HepG2 (cell line): ENCODE results near the gene DNASE1L2. TPM values are rescaled to one million over a fixed set of nuclear protein-coding genes. Genes with fewer than 3 reads are reported as not detected.

ENCODE experiments used
- BORCS8-MEF2B ChIP-seq: sonication (generic); formaldehyde crosslinking; IDR thresholded peaks from 2 replicates; pipeline ENCODE4 v1.8.0; 2022; ENCODE audit warnings: mild to moderate bottlenecking, missing genetic modification reagents
- KAT2B ChIP-seq: fragments of 150-350 bp; IDR thresholded peaks from 2 replicates; pipeline ENCODE4 v1.6.1; 2014; ENCODE audit warnings: low read depth, low read length, borderline replicate concordance
- KDM1A ChIP-seq: IDR thresholded peaks from 2 replicates; pipeline ENCODE4 v1.6.1; 2016; ENCODE audit warnings: missing compliant biosample characterization
- KLF12 ChIP-seq: sonication (generic); formaldehyde crosslinking; IDR thresholded peaks from 2 replicates; pipeline ENCODE4 v1.4.0; 2020; ENCODE audit warnings: missing genetic modification reagents, borderline replicate concordance
- MED1 ChIP-seq: sonication (generic); formaldehyde crosslinking; IDR thresholded peaks from 2 replicates; pipeline ENCODE4 v1.4.0; 2020; ENCODE audit warnings: missing genetic modification reagents
- MEF2D ChIP-seq: sonication (generic); formaldehyde crosslinking; IDR thresholded peaks from 2 replicates; pipeline ENCODE4 v1.5.1; 2020; ENCODE audit warnings: mild to moderate bottlenecking, missing genetic modification reagents
- NFIC ChIP-seq: IDR thresholded peaks from 2 replicates; pipeline ENCODE4 v1.6.1; 2012; ENCODE audit warnings: mild to moderate bottlenecking, low read length, inconsistent platforms
- NR2F6 ChIP-seq, 2 experiments: IDR thresholded peaks; 2 replicates each; pipeline ENCODE4 v1.6.1; 2016; ENCODE audit warnings: antibody characterized with exemption in 1 of 2, mild to moderate bottlenecking in 1 of 2
- PLRG1 ChIP-seq: fragments of 450-650 bp; conservative IDR thresholded peaks from 2 replicates; pipeline ENCODE4 v1.6.1; 2016
- RBM22 ChIP-seq: fragments of 200-400 bp; formaldehyde crosslinking; optimal IDR thresholded peaks from 2 replicates; pipeline ENCODE3; 2017; ENCODE audit warnings: mild to moderate bottlenecking, low read length, moderate library complexity
- RFX3 ChIP-seq: IDR thresholded peaks from 2 replicates; pipeline ENCODE4 v1.6.1; 2016; ENCODE audit warnings: missing biosample characterization, missing genetic modification reagents
- TARDBP ChIP-seq: sonication (generic); formaldehyde crosslinking; IDR thresholded peaks from 2 replicates; pipeline ENCODE4 v1.8.0; 2022; ENCODE audit warnings: mild to moderate bottlenecking, missing genetic modification reagents
- TBX3 ChIP-seq: fragments of 450-650 bp; IDR thresholded peaks from 2 replicates; pipeline ENCODE4 v1.6.1; 2017; ENCODE audit warnings: antibody characterized with exemption, mild to moderate bottlenecking, inconsistent platforms, borderline replicate concordance
- ZBTB7B ChIP-seq: sonication (generic); formaldehyde crosslinking; IDR thresholded peaks from 2 replicates; pipeline ENCODE4 v1.4.0; 2020; ENCODE audit warnings: missing genetic modification reagents
- ZNF296 ChIP-seq: sonication (generic); formaldehyde crosslinking; conservative IDR thresholded peaks from 2 replicates; pipeline ENCODE4 v1.5.0; 2020; ENCODE audit warnings: mild to moderate bottlenecking, missing genetic modification reagents
- polyA plus RNA-seq, 8 experiments: library from polyadenylated mRNA; depleted of rRNA in 3 of 8; stranded (reverse) in 7 of 8; unstranded in 1 of 8; fragments of >200 nt; fragmentation: Illumina TruSeq in 4 of 8; extraction: Trizol in 4 of 8; gene quantifications; 2 replicates each; pipeline versions ENCODE4 v1.2.1 to v1.2.3, GENCODE V29; 2011 to 2016; ENCODE audit warnings: low read depth in 4 of 8, missing spikeins in 1 of 8, mixed read lengths in 1 of 8; ENCODE audit not compliant: insufficient read depth in 1 of 8
- total RNA-seq, 5 experiments: library from RNA; depleted of rRNA; stranded (reverse); fragments of >200 nt; fragmentation: Illumina TruSeq; extraction: Trizol; gene quantifications; 2 replicates each; pipeline ENCODE4 v1.2.3, GENCODE V29; 2016; ENCODE audit warnings: low read depth in 1 of 5
- TF ChIP-seq, protein P1 (sequence below): sonication (generic); formaldehyde crosslinking; conservative IDR thresholded peaks from 2 replicates; pipeline ENCODE4 v1.4.0; 2020; ENCODE audit warnings: missing genetic modification reagents
- TF ChIP-seq, protein P2 (sequence below): sonication (generic); formaldehyde crosslinking; IDR thresholded peaks from 2 replicates; pipeline ENCODE4 v1.4.0; 2020; ENCODE audit warnings: low read depth, mild to moderate bottlenecking, missing genetic modification reagents
- TF ChIP-seq, protein P3 (sequence below): IDR thresholded peaks from 2 replicates; pipeline ENCODE4 v1.6.1; 2016; ENCODE audit warnings: missing compliant biosample characterization, missing genetic modification reagents, borderline replicate concordance
- TF ChIP-seq, protein P4 (sequence below): sonication (generic); formaldehyde crosslinking; IDR thresholded peaks from 2 replicates; pipeline ENCODE4 v1.4.0; 2020; ENCODE audit warnings: missing genetic modification reagents

Gene DNASE1L2
- total and polyA plus RNA-seq, 2 of the 13 experiments (the other 11 are each of a cell fraction or from before 2014, with no cell fraction given): 0.44 to 0.50 TPM

DNA sequence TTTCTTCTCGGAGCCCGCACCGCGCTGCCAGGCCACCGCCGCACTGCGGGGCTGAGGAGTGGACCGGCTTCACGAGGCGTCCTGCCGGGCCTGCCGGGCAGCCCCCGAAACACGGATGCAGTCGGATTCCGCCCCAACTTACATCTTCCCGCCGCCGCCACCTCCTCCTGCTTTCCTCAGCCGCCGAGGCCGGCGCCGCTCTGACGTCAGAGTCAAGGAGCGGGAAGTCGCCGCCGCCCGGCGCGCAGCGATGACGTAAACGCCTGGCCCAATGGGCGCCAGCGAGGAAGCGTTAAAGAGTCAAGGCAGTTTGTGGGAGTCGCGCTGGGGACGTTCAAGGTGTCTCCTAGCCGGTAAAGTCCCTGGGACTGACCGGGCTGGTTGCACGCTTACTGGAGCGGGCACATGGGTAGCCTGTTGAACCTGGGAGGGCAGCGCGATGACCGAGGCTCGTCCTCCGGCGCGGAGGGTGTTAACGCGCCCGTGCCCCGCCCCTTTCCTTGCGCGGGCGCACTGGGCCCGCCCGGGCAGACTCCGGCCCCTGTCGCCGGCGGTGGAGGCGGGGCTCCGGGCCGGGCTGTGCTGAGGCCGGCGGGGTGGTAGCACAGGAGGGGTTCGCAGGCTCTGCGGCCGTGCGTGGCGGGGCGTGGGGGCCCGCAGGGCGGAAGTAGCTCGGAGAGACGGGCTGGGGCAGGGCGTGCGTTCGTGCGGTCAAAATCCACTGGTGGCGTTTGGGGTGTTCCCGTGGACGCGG, 31.8 kb downstream of the DNASE1L2 start, which contains the start of gene RNPS1 (continued):
- TF ChIP-seq, protein P1, sequence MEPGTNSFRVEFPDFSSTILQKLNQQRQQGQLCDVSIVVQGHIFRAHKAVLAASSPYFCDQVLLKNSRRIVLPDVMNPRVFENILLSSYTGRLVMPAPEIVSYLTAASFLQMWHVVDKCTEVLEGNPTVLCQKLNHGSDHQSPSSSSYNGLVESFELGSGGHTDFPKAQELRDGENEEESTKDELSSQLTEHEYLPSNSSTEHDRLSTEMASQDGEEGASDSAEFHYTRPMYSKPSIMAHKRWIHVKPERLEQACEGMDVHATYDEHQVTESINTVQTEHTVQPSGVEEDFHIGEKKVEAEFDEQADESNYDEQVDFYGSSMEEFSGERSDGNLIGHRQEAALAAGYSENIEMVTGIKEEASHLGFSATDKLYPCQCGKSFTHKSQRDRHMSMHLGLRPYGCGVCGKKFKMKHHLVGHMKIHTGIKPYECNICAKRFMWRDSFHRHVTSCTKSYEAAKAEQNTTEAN: 0 out of 2 replicates have a peak, but pooled peaks have one; percentile 13
- TF ChIP-seq, protein P2, sequence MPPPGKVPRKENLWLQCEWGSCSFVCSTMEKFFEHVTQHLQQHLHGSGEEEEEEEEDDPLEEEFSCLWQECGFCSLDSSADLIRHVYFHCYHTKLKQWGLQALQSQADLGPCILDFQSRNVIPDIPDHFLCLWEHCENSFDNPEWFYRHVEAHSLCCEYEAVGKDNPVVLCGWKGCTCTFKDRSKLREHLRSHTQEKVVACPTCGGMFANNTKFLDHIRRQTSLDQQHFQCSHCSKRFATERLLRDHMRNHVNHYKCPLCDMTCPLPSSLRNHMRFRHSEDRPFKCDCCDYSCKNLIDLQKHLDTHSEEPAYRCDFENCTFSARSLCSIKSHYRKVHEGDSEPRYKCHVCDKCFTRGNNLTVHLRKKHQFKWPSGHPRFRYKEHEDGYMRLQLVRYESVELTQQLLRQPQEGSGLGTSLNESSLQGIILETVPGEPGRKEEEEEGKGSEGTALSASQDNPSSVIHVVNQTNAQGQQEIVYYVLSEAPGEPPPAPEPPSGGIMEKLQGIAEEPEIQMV (CRISPR knock-in tag): peak; percentile 82; the same call in 1 of the 2 replicates
- TF ChIP-seq TBX3 (peak; percentile 84), KDM1A (CRISPR knock-in tag) (no peak), MEF2D (peak; percentile 79; the same call in 1 of the 2 replicates), ZBTB7B (CRISPR knock-in tag) (peak; percentile 41; the same call in 1 of the 2 replicates), PLRG1 (no peak), BORCS8-MEF2B (CRISPR knock-in tag) (peak; percentile 81), RBM22 (no peak), NR2F6 (IDR thresholded peaks at IDR 0.05) (no peak), NR2F6 (CRISPR knock-in tag; IDR thresholded peaks at IDR 0.05) (peak; percentile 47; the same call in 1 of the 2 replicates), ZNF296 (CRISPR knock-in tag) (no peak), NFIC (no peak), KLF12 (CRISPR knock-in tag) (peak; percentile 55), MED1 (peak; percentile 64), TARDBP (CRISPR knock-in tag) (peak; percentile 68; the same call in 1 of the 2 replicates), KAT2B (no peak), RFX3 (CRISPR knock-in tag) (no peak)
- TF ChIP-seq, protein P3, sequence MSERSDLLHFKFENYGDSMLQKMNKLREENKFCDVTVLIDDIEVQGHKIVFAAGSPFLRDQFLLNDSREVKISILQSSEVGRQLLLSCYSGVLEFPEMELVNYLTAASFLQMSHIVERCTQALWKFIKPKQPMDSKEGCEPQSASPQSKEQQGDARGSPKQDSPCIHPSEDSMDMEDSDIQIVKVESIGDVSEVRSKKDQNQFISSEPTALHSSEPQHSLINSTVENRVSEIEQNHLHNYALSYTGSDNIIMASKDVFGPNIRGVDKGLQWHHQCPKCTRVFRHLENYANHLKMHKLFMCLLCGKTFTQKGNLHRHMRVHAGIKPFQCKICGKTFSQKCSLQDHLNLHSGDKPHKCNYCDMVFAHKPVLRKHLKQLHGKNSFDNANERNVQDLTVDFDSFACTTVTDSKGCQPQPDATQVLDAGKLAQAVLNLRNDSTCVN (CRISPR knock-in tag): 0 out of 2 replicates have a peak, but pooled peaks have one; percentile 33
- TF ChIP-seq, protein P4, sequence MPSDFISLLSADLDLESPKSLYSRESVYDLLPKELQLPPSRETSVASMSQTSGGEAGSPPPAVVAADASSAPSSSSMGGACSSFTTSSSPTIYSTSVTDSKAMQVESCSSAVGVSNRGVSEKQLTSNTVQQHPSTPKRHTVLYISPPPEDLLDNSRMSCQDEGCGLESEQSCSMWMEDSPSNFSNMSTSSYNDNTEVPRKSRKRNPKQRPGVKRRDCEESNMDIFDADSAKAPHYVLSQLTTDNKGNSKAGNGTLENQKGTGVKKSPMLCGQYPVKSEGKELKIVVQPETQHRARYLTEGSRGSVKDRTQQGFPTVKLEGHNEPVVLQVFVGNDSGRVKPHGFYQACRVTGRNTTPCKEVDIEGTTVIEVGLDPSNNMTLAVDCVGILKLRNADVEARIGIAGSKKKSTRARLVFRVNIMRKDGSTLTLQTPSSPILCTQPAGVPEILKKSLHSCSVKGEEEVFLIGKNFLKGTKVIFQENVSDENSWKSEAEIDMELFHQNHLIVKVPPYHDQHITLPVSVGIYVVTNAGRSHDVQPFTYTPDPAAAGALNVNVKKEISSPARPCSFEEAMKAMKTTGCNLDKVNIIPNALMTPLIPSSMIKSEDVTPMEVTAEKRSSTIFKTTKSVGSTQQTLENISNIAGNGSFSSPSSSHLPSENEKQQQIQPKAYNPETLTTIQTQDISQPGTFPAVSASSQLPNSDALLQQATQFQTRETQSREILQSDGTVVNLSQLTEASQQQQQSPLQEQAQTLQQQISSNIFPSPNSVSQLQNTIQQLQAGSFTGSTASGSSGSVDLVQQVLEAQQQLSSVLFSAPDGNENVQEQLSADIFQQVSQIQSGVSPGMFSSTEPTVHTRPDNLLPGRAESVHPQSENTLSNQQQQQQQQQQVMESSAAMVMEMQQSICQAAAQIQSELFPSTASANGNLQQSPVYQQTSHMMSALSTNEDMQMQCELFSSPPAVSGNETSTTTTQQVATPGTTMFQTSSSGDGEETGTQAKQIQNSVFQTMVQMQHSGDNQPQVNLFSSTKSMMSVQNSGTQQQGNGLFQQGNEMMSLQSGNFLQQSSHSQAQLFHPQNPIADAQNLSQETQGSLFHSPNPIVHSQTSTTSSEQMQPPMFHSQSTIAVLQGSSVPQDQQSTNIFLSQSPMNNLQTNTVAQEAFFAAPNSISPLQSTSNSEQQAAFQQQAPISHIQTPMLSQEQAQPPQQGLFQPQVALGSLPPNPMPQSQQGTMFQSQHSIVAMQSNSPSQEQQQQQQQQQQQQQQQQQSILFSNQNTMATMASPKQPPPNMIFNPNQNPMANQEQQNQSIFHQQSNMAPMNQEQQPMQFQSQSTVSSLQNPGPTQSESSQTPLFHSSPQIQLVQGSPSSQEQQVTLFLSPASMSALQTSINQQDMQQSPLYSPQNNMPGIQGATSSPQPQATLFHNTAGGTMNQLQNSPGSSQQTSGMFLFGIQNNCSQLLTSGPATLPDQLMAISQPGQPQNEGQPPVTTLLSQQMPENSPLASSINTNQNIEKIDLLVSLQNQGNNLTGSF (CRISPR knock-in tag): peak; percentile 22; the same call in 1 of the 2 replicates
